IMR-90 (cell line): ENCODE measurements around the gene ACOD1. TPM values are rescaled to one million over a fixed set of nuclear protein-coding genes. Genes with fewer than 3 reads are reported as not detected.

Experiments used
- ATAC-seq: fragments of 200-7000 bp; cut with Tn5 transposase; 2 replicates; pipeline ENCODE4 v1.9.1; 2020; ENCODE audit warnings: low read depth, mild to moderate bottlenecking, moderate library complexity
- BruUV-seq: library from RNA; stranded (reverse); fragments of 400-500 nt; replicated peaks from 2 replicates; lab custom pipeline; 2021; lab: Mats Ljungman, UMichigan
- CTCF ChIA-PET: fragments of 300-600 bp; formaldehyde crosslinking; extraction: SDS; loops from one replicate; lab custom pipeline; 2021; ENCODE audit warnings: antibody characterized with exemption; lab: Yijun Ruan, JAX
- POLR2A ChIA-PET: fragments of 300-600 bp; sonication (Branson Sonifier 250); formaldehyde crosslinking; loops from one replicate; lab custom pipeline; 2022; ENCODE audit warnings: antibody characterized with exemption; ENCODE audit not compliant: unreplicated experiment; lab: Charles Lee
- DNase-seq: peaks from one replicate; pipeline ENCODE4 v3.0.0; 2013
- H2AFZ ChIP-seq: replicated peaks from 2 replicates; pipeline ENCODE3; 2013; ENCODE audit warnings: low read length, mild to moderate bottlenecking; ENCODE audit not compliant: poor library complexity
- H2AK5ac ChIP-seq: 2 replicates; pipeline ENCODE4 v1.6.1; 2013; ENCODE audit warnings: low read depth, low read length, inconsistent platforms
- H2AK9ac ChIP-seq: replicated peaks from 2 replicates; pipeline ENCODE3; 2013; ENCODE audit warnings: mild to moderate bottlenecking, low read depth, low read length, moderate library complexity; ENCODE audit not compliant: poor library complexity
- H2BK120ac ChIP-seq: 2 replicates; pipeline ENCODE4 v1.6.1; 2013; ENCODE audit warnings: low read depth, low read length, inconsistent platforms
- H2BK15ac ChIP-seq: 3 replicates; pipeline ENCODE4 v1.6.1; 2013; ENCODE audit warnings: low read depth, low read length, inconsistent platforms
- H2BK20ac ChIP-seq: 2 replicates; pipeline ENCODE4 v1.6.1; 2013; ENCODE audit warnings: low read depth, mild to moderate bottlenecking, inconsistent platforms, low read length, moderate library complexity
- H2BK5ac ChIP-seq: 2 replicates; pipeline ENCODE4 v1.6.1; 2013; ENCODE audit warnings: mild to moderate bottlenecking, low read depth, low read length, inconsistent platforms; ENCODE audit not compliant: poor library complexity, severe bottlenecking
- H3K14ac ChIP-seq: replicated peaks from 2 replicates; pipeline ENCODE4 v1.6.1; 2013; ENCODE audit warnings: low read depth, low read length, inconsistent platforms
- H3K18ac ChIP-seq: 2 replicates; pipeline ENCODE4 v1.6.1; 2013; ENCODE audit warnings: low read depth, low read length, control low read depth
- H3K23ac ChIP-seq: 2 replicates; pipeline ENCODE4 v1.6.1; 2013; ENCODE audit warnings: low read depth, low read length, inconsistent platforms
- H3K27ac ChIP-seq: 2 replicates; pipeline ENCODE4 v1.5.1; 2013; ENCODE audit warnings: mild to moderate bottlenecking, control low read depth, low read length; ENCODE audit not compliant: insufficient read depth
- H3K27me3 ChIP-seq: 2 replicates; pipeline ENCODE4 v1.6.1; 2013; ENCODE audit warnings: low read length; ENCODE audit not compliant: control insufficient read depth, insufficient read depth
- H3K36me3 ChIP-seq: 2 replicates; pipeline ENCODE4 v1.6.1; 2013; ENCODE audit warnings: low read length, mixed read lengths; ENCODE audit not compliant: control insufficient read depth, insufficient read depth
- H3K4ac ChIP-seq: 2 replicates; pipeline ENCODE4 v1.6.1; 2013; ENCODE audit warnings: low read depth, low read length, inconsistent platforms
- H3K4me1 ChIP-seq: 2 replicates; pipeline ENCODE4 v1.6.1; 2013; ENCODE audit warnings: low read length, mixed read lengths; ENCODE audit not compliant: control insufficient read depth, insufficient read depth
- H3K4me2 ChIP-seq: 2 replicates; pipeline ENCODE4 v1.6.1; 2013; ENCODE audit warnings: low read depth, mild to moderate bottlenecking, control low read depth, low read length, moderate library complexity
- H3K4me3 ChIP-seq: 2 replicates; pipeline ENCODE4 v1.5.1; 2013; ENCODE audit warnings: low read depth, mild to moderate bottlenecking, control low read depth, low read length, moderate library complexity; ENCODE audit not compliant: insufficient read depth
- H3K56ac ChIP-seq: 2 replicates; pipeline ENCODE4 v1.6.1; 2013; ENCODE audit warnings: low read length, inconsistent platforms; ENCODE audit not compliant: insufficient read depth; ENCODE audit errors: extremely low read depth
- H3K79me1 ChIP-seq, 2 experiments: 2 replicates each; pipeline ENCODE4 v1.6.1; 2013; ENCODE audit warnings: low read length in 2 of 2, inconsistent platforms in 1 of 2, low read depth in 1 of 2
- H3K9ac ChIP-seq: 2 replicates; pipeline ENCODE4 v1.6.1; 2013; ENCODE audit warnings: low read depth, low read length, control low read depth
- H3K9me1 ChIP-seq: 2 replicates; pipeline ENCODE4 v1.6.1; 2013; ENCODE audit warnings: low read length, inconsistent platforms; ENCODE audit not compliant: insufficient read depth
- H3K9me3 ChIP-seq: 2 replicates; pipeline ENCODE4 v1.6.1; 2013; ENCODE audit warnings: low read length; ENCODE audit not compliant: control insufficient read depth, insufficient read depth
- H4K20me1 ChIP-seq: 2 replicates; pipeline ENCODE4 v1.6.1; 2013; ENCODE audit warnings: low read length, inconsistent platforms; ENCODE audit not compliant: insufficient read depth
- H4K5ac ChIP-seq: 2 replicates; pipeline ENCODE4 v1.6.1; 2013; ENCODE audit warnings: mild to moderate bottlenecking, low read depth, low read length, control low read depth
- H4K8ac ChIP-seq, 2 experiments: 2 replicates each; pipeline ENCODE4 v1.6.1; 2013; ENCODE audit warnings: low read depth in 2 of 2, low read length in 2 of 2, control low read depth in 1 of 2, inconsistent platforms in 1 of 2
- H4K91ac ChIP-seq: 2 replicates; pipeline ENCODE4 v1.6.1; 2013; ENCODE audit warnings: low read depth, low read length, inconsistent platforms; ENCODE audit not compliant: insufficient read depth
- CEBPB ChIP-seq: IDR thresholded peaks from 2 replicates; pipeline ENCODE4 v1.6.1; 2012; ENCODE audit warnings: low read depth, low read length, improper control_type of control experiment
- CHD1 ChIP-seq: IDR thresholded peaks from 2 replicates; pipeline ENCODE4 v1.6.1; 2012; ENCODE audit warnings: low read depth, low read length, improper control_type of control experiment
- FOS ChIP-seq: fragments of 150-350 bp; IDR thresholded peaks from 2 replicates; pipeline ENCODE4 v1.6.1; 2016; ENCODE audit warnings: low read depth, low read length
- MAZ ChIP-seq: IDR thresholded peaks from 2 replicates; pipeline ENCODE4 v1.6.1; 2012; ENCODE audit warnings: low read depth, mild to moderate bottlenecking, low read length, improper control_type of control experiment, moderate library complexity, borderline replicate concordance
- MXI1 ChIP-seq: IDR thresholded peaks from 2 replicates; pipeline ENCODE4 v1.6.1; 2012; ENCODE audit warnings: low read depth, mild to moderate bottlenecking, low read length, moderate library complexity, borderline replicate concordance
- RFX5 ChIP-seq: IDR thresholded peaks from 2 replicates; pipeline ENCODE4 v1.8.0; 2012; ENCODE audit warnings: low read depth, mild to moderate bottlenecking, low read length, moderate library complexity
- SMC3 ChIP-seq: fragments of 150-350 bp; IDR thresholded peaks from 2 replicates; pipeline ENCODE4 v1.6.1; 2016; ENCODE audit warnings: low read depth, mild to moderate bottlenecking, antibody characterized with exemption, low read length, moderate library complexity
- WGBS, 2 experiments: methylation state at CpG; one replicate each; pipeline versions ENCODE4 v1.1.5 to v1.1.7; 2013; ENCODE audit warnings: missing lambda C conversion rate in 2 of 2; ENCODE audit not compliant: insufficient read length in 1 of 2; ENCODE audit errors: extremely low coverage in 2 of 2; 5-methylcytosine and 5-hydroxymethylcytosine counted together
- dilution Hi-C: fragments of 300-500 bp; cut with HindIII; formaldehyde crosslinking; loops from one replicate; pipeline ENCODE4 v1.14.3; 2018; ENCODE audit warnings: low sequenced_read_pairs; ENCODE audit not compliant: unreplicated experiment
- in situ Hi-C: fragments of 300-500 bp; cut with MboI; formaldehyde crosslinking; loops from 3 replicates; pipeline ENCODE4 v1.14.3; 2019; ENCODE audit warnings: low sequenced_read_pairs, inconsistent platforms, mixed read lengths
- intact Hi-C: fragments of 100-400 bp; cut with micrococcal nuclease; formaldehyde crosslinking; loops from 2 replicates; pipeline ENCODE4 v1.10.0; 2022
- polyA plus RNA-seq, 3 experiments: library from polyadenylated mRNA; depleted of rRNA; stranded (reverse); fragments of >200 nt; gene quantifications; 2 replicates each; pipeline ENCODE4 v1.2.3, GENCODE V29; 2012; ENCODE audit warnings: low replicate concordance in 1 of 3
- total RNA-seq: library from RNA; depleted of rRNA; stranded (reverse); fragments of >200 nt; gene quantifications from 2 replicates; pipeline ENCODE4 v1.2.3, GENCODE V29; 2012
- TF ChIP-seq, protein P1 (sequence below): fragments of 150-350 bp; IDR thresholded peaks from 2 replicates; pipeline ENCODE4 v1.6.1; 2017; ENCODE audit warnings: mild to moderate bottlenecking, antibody characterized with exemption, low read length, low read depth

The ACOD1 gene
- total and polyA plus RNA-seq, 2 of the 4 experiments (the other 2 are of a cell fraction) = not detected

DNA sequence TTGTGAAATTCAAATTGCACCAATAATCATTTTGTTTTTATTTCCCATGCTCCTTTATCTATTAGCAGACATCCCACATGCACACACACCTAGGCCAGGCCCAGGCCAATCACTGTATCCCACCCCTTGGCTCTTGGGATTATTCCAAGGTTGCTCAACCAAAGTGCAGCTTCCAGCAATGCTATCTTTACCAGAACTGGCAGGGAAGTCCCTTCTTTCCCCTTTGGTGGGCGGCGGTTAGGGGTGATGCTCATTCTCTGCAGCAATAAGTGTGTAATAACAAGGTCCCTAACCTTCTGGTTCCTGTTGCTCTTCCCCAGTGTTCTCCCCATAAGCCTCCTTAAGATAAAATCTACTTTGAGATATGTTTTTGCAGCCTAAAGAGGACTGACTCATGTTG lies 43.8 kb upstream of the ACOD1 start:
- TF ChIP-seq, protein P1, sequence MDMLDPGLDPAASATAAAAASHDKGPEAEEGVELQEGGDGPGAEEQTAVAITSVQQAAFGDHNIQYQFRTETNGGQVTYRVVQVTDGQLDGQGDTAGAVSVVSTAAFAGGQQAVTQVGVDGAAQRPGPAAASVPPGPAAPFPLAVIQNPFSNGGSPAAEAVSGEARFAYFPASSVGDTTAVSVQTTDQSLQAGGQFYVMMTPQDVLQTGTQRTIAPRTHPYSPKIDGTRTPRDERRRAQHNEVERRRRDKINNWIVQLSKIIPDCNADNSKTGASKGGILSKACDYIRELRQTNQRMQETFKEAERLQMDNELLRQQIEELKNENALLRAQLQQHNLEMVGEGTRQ = no peak
- TF ChIP-seq MXI1 (no peak), CHD1 (no peak), RFX5 (no peak), CEBPB (no peak), SMC3 (no peak), FOS (no peak), MAZ (no peak)
- no peak overlapping the region for H2AK5ac ChIP-seq
- H3K23ac ChIP-seq = no peak overlapping the region
- no peak overlapping the region for H2BK15ac ChIP-seq
- no peaks in the 10 kb centered on the region for H3K9me1 ChIP-seq
- no peak overlapping the region for H3K27ac ChIP-seq
- H2BK5ac ChIP-seq = no peak overlapping the region
- no peak overlapping the region for H4K5ac ChIP-seq
- no peak overlapping the region for H3K4me3 ChIP-seq
- dilution Hi-C loops (no loop called here), in situ Hi-C loops (loop anchor here (5.0 to 25.0 kb wide), 4 partner anchors 237 to 1217 kb away; no protein-coding TSS in a partner anchor), intact Hi-C loops (loop anchor here (5.0 to 10.0 kb wide), 5 partner anchors 520 to 1337 kb away; no protein-coding TSS in a partner anchor)
- H2AFZ ChIP-seq = no peak overlapping the region
- no peak overlapping the region for H2BK120ac ChIP-seq
- H3K56ac ChIP-seq = no peak overlapping the region
- H3K4ac ChIP-seq = no peak overlapping the region
- no peak for DNase-seq
- no peaks in the 10 kb centered on the region for H3K79me1 ChIP-seq
- no TSS peak for BruUV-seq
- no peak overlapping the region for H3K4me2 ChIP-seq
- H4K20me1 ChIP-seq = no peaks in the 10 kb centered on the region
- no peaks in the 10 kb centered on the region for H3K4me1 ChIP-seq
- H4K8ac ChIP-seq = no peak overlapping the region
- H2AK9ac ChIP-seq = no peak overlapping the region
- no peak overlapping the region for H2BK20ac ChIP-seq
- H3K14ac ChIP-seq = no peak overlapping the region
- H3K36me3 ChIP-seq = no peaks in the 10 kb centered on the region
- H3K27me3 ChIP-seq = peaks cover 26% of the 10 kb centered on the region
- ChIA-PET CTCF (interaction anchor here (0.6 to 1.5 kb wide), 5 partner anchors 9 to 1028 kb away, joined by 3 to 9 read pairs (median 4); no protein-coding TSS in a partner anchor), POLR2A (no interaction called here)
- no CpG with 5 or more reads among the region's 2 CpGs for whole genome bisulfite sequencing, 2 experiments
- H4K91ac ChIP-seq = no peak overlapping the region
- no peak overlapping the region for H3K18ac ChIP-seq
- ATAC-seq = no peak
- no peak overlapping the region for H3K9ac ChIP-seq
- peaks cover under 1% of the 10 kb centered on the region; the same call in 1 of the 2 replicates for H3K9me3 ChIP-seq
